Bronchial epithelial cell (primary cell): ENCODE results near the gene NTM. TPM values are rescaled to one million over a fixed set of nuclear protein-coding genes. Genes with fewer than 3 reads are reported as not detected.

Experiments
- DNase-seq: peaks from one replicate; pipeline ENCODE4 v3.0.0-alpha.2; 2010; ENCODE audit warnings: low read depth
- FAIRE-seq: peaks from 2 replicates; lab custom pipeline; 2011; peaks lifted over from hg19 to GRCh38; lab: Jason Lieb, UNC
- H3K27me3 ChIP-seq: 2 replicates; pipeline ENCODE4 v1.5.1; 2011; ENCODE audit warnings: low read length; ENCODE audit not compliant: control insufficient read depth, insufficient read depth
- H3K36me3 ChIP-seq: 2 replicates; pipeline ENCODE4 v1.5.1; 2011; ENCODE audit warnings: low read length; ENCODE audit not compliant: control insufficient read depth, insufficient read depth
- H3K4me3 ChIP-seq: 2 replicates; pipeline ENCODE4 v1.5.1; 2011; ENCODE audit warnings: mild to moderate bottlenecking, low read depth, low read length, control low read depth
- total RNA-seq: library from RNA; depleted of rRNA; stranded (reverse); fragments of >200 nt; gene quantifications from 2 replicates; pipeline ENCODE4 v1.2.1, GENCODE V29; 2014
- TF ChIP-seq, protein P1 (sequence below): IDR thresholded peaks from 2 replicates; pipeline ENCODE4 v1.5.1; 2011; ENCODE audit warnings: mild to moderate bottlenecking, moderate library complexity, low read length, control low read depth, inconsistent platforms; ENCODE audit not compliant: insufficient read depth, severe bottlenecking

The NTM gene
- total RNA-seq, 1 donor from 2014 or later = 4.2 TPM

DNA sequence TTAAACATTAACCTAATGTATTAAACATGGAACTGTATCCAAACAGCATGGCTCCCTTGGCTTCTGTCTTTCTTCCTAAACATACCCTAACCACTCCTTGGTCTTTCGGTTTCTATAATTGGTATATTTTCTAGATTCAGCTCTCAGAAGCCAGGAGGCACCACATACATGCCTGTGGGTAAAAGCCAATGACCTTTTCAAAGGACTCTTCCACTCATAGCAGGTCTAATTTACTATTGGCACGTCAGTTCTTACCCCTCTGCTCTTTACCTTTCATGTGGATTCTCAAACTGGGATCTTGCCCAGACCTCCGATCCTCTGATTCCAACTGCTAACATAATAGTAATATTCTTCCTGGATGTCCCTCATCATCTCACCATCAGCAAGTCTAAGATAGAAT is 835.1 kb downstream of the NTM start:
- no peaks in the 10 kb centered on the region for H3K27me3 ChIP-seq
- TF ChIP-seq, protein P1, sequence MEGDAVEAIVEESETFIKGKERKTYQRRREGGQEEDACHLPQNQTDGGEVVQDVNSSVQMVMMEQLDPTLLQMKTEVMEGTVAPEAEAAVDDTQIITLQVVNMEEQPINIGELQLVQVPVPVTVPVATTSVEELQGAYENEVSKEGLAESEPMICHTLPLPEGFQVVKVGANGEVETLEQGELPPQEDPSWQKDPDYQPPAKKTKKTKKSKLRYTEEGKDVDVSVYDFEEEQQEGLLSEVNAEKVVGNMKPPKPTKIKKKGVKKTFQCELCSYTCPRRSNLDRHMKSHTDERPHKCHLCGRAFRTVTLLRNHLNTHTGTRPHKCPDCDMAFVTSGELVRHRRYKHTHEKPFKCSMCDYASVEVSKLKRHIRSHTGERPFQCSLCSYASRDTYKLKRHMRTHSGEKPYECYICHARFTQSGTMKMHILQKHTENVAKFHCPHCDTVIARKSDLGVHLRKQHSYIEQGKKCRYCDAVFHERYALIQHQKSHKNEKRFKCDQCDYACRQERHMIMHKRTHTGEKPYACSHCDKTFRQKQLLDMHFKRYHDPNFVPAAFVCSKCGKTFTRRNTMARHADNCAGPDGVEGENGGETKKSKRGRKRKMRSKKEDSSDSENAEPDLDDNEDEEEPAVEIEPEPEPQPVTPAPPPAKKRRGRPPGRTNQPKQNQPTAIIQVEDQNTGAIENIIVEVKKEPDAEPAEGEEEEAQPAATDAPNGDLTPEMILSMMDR = no peak
- DNase-seq (no peak), FAIRE-seq (no peak)
- no peak overlapping the region for H3K4me3 ChIP-seq
- no peaks in the 10 kb centered on the region for H3K36me3 ChIP-seq

- no peak for DNase-seq
- TF ChIP-seq, protein P1 = no peak
- H3K36me3 ChIP-seq = no peaks in the 10 kb centered on the region
- FAIRE-seq = no peak
- H3K27me3 ChIP-seq = no peaks in the 10 kb centered on the region
- H3K4me3 ChIP-seq = no peak overlapping the region
These were observed 836.6 kb downstream of the NTM start for GRCh38 chr11:132206993-132207392.

GRCh38 chr11:132208477-132209055 is 838.2 kb downstream of the NTM start:
- FAIRE-seq (no peak), DNase-seq (no peak)
- Histone ChIP-seq H3K36me3 (no peaks in the 10 kb centered on the region), H3K4me3 (no peak overlapping the region), H3K27me3 (no peaks in the 10 kb centered on the region)
- TF ChIP-seq, protein P1 = no peak

GRCh38 chr11:132211479-132211878 is 841.1 kb downstream of the NTM start:
- no peak overlapping the region for H3K4me3 ChIP-seq
- DNase-seq = no peak
- TF ChIP-seq, protein P1 = no peak
- no peak for FAIRE-seq
- H3K36me3 ChIP-seq = no peaks in the 10 kb centered on the region
- no peaks in the 10 kb centered on the region for H3K27me3 ChIP-seq

- H3K4me3 ChIP-seq = no peak overlapping the region
- TF ChIP-seq, protein P1 = no peak
- H3K36me3 ChIP-seq = no peaks in the 10 kb centered on the region
- FAIRE-seq (no peak), DNase-seq (no peak)
- no peaks in the 10 kb centered on the region for H3K27me3 ChIP-seq
These were observed 847.4 kb downstream of the NTM start for GRCh38 chr11:132217856-132218255.

- no peak overlapping the region for H3K4me3 ChIP-seq
- H3K36me3 ChIP-seq = no peaks in the 10 kb centered on the region
- H3K27me3 ChIP-seq = no peaks in the 10 kb centered on the region
- DNase-seq (no peak), FAIRE-seq (no peak)
- TF ChIP-seq, protein P1 = no peak
These were observed 850.1 kb downstream of the NTM start for GRCh38 chr11:132220474-132220873.
